ENCODE measurements around the gene PRKG1.
A peak's percentile ranks its signal among the peaks of the same experiment; 100 is the strongest.

PRKG1 gene

DNA sequence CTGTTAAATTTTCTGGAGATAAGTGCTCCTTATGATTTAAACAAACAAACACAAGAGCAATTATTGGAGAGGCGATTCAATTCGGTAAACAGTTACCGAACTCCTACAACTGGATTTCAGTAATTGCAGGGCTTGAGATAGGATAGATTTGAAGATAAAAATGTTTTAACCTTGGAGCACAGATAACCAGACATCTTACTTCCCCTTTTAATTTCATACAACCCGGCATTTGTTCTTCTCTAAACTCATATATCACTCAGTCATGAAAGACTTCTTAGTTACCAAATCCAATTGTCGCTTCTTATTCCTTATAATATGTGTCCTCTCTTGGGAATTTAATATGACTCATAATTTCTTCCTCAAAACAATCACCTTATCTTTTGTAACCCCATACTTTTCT, 861.1 kb downstream of the PRKG1 start:
- DNase-seq (ENCODE audit: low spot score) = no peak

DNA sequence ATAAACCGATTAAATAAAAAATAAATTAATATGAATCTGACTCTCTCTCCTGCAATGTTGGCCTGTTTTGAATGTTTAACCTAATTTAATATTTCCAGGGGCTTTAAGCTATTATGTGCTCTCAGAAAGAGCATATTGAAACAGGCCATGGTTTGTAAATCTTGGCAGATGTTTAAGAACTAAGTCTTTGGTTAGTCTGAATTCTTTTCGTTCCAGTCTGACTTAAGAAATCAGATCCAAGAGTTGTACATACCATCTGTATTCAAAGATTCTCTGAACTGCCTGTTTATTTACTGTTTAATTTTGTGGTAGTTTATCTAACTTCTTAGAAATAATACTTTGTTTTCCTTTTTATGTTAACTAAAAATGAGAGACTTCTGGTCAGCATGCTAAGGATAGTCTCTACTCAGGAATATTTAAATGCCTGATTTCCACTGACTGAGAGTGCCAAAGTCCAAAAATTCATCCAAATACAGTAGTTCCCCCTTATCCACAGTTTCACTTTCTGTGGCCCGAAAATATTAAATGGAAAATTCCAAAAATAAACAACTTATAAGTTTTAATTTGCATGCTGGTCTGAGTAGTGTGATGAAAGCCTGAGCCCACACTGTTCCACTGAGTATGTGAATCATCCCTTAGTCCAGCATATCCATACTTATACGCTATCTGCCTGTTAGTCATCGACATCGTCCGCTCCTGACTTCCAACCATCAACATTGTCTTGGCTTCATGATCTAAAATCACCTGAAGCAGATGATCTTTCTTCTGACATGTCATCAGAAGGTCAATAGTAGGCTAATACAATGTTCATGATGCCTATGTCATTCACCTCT, 863.2 kb downstream of the PRKG1 start:
- DNase-seq (ENCODE audit: low spot score) = peak; percentile 61

DNA sequence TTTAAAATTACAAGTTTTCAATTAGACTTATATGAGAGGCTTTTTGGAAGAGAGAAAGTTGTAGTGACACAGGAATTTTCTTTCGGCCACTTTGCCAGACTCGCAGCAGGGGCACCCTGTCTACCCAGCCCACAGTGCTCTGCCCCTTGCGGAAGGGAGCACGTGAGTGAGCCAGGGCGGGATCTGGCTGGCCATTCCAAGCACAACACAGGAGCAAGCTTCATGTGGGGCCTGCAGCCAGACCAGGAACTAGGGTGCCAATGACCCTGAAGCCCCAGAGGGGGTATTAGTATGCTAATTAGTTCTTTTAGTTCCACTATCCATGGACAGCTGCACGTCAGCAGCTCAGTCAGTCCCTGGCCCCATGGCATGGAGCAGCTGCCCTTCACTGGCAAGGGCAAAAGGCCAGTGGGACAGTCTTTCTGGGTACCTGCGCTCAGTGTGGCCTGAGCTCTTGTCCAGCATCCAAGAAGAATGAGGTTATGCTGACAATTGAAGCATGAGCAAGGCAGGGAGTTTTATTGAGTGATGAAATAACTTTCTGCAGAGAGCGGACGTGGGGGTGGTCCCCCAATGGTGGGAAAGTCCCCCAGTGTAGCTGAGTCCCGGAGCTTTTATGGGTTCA, 876.2 kb downstream of the PRKG1 start:
- DNase-seq (ENCODE audit: low spot score) = no peak

DNA sequence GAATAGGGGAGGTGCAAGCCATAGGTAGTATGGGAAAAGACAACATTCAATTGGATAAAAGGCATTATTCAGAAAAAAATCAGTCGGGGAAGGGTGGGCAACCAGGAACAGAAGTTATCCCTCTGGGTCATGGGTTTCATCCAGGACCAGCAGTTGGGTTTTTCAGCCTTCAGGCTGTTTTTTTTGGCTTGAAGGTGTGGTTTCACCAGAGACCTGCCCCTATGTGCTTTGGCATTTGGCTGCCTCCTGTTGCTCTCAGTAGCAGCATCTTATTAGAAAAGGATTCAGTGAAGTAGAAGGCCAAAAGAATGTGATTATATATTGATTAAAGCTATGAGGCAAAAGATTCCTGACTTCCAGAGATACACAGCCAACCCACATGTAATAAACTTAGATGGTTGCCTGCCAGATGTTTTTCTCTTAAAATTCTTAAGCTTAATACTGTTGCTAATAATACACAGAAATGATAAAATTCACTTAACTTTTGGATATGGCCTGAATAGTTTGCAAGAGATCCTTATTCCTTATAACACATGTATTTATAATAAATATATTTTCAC, 876.8 kb downstream of the PRKG1 start:
- DNase-seq (ENCODE audit: low spot score) = no peak

DNA sequence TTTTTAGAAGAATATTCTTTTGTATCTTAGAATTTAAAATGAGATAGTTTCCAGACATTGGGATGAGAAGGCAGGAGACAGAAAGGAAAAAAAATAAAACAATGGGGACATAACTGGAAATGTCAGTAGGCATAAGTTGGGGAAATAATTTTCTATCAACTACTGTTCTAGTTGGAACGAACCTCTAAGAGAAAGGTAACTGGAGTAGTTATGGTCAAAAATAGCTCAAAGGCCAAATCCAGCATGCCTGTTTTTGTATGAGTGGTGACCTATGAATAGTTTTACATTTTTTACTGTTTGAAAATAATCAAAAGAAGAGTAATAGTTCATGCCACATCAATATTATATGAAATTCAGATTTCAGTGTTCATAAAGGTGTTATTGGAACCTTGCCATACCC, 877.3 kb downstream of the PRKG1 start:
- DNase-seq (ENCODE audit: low spot score) = no peak

DNA sequence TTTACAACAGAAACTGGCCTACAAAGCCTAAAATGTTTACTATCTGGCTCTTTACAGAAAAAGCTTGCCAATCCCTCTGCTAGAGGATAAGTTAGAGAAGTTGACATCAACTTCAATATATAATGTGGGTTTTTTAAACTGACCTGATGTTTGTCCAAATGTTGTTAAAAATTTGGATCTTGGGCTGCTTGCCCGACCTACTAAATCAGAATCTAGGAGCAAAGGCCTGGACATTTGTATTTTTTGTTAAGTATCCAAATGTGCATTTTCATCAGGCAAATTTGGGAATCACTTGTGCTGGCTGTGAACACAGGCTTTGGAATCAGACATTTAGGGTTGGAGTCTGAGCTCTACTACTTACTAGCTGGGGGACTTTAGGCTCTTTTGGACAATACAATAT, 877.8 kb downstream of the PRKG1 start:
- no peak for DNase-seq (ENCODE audit: low spot score)

DNA sequence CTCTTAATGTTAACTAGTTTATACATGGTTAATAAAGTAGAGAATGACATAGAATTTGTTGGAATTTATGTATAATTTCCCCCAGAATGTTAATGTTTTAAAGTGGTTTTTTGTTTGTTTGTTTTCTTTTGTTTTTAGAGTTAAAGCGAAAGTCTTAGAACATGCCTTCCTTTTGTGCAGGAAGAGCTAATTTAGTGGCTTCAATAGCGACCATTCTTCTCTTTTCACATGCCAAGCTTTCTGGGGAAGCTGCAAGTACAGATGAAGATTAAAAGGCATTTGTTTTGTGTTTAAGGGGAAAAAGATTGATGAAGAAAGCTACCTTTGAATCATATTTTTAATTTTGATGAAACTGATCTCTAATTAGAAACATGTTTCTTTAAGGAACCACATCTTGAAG, 881.4 kb downstream of the PRKG1 start:
- no peak for DNase-seq (ENCODE audit: low spot score)

DNA sequence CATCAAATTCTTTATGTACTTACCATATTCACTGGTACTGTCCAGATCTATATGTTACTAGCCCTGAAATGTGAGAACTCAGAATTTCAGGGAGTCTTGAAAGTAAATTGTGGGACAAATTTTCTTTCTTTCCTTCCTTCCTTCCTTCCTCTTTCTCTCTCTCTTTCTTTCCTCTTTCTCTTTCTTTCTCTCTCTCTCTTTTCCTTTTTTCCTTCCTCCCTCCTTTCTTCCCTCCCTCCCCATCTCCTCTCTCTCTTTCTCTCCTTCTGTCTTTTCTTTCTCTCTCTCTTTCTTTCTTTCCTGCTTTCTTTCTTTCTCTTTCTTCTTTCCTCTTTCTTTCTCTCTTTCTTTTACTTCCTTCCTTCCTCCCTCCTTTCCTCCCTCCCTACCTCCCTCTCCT, 882.5 kb downstream of the PRKG1 start:
- no peak for DNase-seq (ENCODE audit: low spot score)

DNA sequence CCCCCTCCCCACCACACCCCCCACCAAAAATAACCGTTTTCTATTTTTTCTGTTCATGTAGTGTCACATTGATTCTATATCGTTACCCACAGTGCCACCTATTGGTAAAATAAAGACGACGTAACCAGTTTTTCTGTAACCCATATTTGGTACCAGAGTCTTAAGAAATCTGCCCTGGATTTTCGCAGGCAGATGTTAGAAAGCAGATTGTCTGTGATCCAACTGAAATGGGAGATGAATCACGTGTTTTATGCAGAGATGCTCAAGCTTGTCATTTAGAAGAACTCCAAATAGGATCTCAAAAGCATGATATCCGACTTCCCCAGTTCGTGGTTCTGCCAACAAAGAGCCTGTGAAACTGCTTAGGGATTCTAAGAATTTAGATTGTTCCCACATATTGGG, 886.2 kb downstream of the PRKG1 start:
- DNase-seq (ENCODE audit: low spot score) = peak; percentile 65

DNA sequence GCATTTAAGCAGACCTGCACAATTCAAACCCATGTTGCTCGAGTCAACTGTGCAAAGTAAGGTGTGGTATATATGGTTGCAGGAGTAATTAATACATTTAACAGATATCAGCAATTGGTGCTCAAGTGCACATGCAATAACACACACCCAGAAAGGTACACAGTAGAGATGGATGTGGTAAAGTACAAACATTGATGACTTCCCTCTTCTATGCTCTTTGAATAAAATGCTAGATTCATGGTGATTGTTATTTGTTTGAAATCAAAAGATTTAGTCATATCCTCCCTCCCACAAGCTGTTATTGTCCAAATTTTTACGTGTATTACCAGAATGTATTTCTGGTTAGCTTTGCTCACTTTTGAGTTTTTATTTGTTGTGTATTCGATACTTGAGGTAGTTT, 887.1 kb downstream of the PRKG1 start:
- no peak for DNase-seq (ENCODE audit: low spot score)

DNA sequence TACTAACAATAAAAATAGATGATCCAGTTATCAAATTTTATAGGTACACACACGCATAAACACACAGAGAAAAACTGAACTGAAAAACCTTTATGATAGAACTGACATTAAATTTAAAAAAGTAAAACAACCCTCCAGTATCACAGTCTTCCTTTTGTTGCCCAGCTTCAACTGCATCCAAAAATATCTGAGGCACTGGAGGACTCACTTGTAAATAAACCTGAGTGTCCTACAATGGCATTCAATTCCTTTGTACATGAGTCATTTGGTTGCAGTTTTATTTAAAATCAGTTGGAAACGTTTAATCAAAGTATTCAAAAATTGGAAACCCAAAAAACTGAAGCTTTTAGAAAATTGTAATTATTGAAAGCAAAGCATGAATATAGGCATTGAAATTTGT, 890.3 kb downstream of the PRKG1 start:
- DNase-seq (ENCODE audit: low spot score) = no peak

DNA sequence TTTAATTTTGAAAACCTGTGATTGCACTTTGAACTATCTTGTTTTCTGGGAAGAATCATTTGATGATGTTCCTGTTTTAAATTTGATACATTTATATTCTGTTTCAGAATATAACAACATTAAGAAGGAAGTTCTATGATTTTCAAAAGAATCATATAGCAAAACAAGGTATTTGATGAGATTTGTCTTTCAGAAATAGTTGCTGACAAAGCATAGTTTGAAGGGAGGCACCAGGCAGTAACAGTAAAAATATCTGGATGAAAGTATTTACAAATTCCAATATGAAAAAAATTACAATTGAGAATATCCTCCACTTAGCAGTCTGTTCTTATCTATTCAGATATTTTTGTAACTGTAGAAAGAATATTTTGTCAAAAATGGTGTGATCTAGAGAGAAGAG, 891.2 kb downstream of the PRKG1 start:
- DNase-seq (ENCODE audit: low spot score) = no peak

DNA sequence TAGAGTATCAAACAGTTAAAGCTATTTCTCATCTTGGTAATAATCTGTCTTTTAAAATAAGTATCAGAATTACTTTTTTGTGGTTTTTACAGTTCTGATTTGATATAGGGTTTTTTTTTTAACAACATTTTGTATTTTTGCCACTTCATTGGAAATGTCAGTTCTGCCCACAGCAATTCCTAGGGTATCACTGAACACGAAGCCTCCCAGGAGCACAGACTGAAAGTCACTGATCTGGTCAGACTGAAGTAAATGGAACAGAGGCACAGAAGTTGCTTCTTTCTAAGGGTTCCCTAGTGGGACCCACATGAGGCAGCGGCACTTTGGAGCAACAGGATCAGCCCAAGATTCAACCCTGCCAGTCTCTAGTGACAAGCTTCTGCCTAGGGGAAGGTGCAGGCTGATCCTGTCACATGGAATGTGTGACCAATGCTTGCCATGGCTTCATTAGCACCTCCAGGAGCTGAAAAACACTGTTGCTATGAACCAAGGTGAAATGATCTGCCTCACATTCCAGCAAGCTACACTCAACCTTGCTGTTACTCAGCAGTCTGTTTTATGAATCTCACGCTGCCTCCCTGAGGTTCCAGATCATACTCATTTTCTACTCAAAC, 898.6 kb downstream of the PRKG1 start:
- no peak for DNase-seq (ENCODE audit: low spot score)

DNA sequence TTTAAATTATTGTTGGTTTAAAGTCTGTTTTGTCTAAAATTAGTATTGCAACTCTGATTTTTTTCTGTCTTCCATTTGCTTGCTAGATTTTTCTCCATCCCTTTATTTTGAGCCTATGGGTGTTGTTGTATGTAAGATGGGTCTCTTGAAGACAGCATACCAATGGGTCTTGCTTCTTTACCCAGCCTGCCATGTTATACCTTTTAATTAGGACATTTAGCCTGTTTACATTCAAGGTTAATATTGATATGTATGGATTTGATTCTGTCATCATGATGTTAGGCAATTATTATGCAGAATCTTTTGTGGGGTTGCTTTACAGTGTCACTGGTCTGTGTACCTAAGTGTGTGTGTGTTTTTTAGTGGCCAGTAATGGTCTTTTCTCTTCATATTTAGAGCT, 906.5 kb downstream of the PRKG1 start:
- DNase-seq (ENCODE audit: low spot score) = no peak

DNA sequence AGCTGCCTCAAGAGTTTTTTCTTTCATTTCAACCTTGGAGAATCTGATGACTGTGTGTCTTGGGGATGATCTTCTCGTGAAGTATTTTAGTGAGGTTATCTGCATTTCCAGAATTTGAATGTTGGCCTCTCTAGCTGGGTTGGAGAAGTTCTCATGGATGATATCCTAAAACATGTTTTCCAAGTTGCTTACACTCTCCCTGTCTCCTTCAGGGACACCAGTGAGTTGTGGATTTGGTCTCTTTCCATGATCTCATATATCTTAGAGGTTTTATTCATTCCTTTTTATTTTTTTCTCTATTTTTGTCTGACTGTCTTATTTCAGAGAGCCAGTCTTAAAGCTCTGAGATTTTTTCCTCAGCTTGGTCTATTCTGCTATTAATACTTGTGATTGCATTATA, 907.4 kb downstream of the PRKG1 start:
- DNase-seq (ENCODE audit: low spot score) = no peak

DNA sequence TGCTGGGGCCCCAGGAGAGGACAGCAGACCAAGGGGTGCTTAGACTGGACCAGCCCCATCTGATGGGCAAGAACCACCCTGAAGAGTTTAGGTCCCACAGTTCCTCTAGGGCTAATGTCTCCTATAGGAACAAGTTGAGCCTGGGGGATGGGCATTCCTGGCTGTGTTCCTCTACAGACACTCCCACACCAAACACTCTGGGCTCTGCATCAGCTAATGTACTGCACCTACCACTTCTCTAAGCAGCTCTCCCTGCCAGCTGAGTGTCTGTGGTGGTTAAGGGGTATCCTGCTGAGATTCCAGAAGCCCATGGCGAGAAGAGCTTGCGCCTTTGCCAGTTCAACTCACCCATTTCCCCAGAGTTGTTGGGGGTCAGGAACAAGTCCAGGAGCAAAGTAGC, 909.2 kb downstream of the PRKG1 start:
- no peak for DNase-seq (ENCODE audit: low spot score)

DNA sequence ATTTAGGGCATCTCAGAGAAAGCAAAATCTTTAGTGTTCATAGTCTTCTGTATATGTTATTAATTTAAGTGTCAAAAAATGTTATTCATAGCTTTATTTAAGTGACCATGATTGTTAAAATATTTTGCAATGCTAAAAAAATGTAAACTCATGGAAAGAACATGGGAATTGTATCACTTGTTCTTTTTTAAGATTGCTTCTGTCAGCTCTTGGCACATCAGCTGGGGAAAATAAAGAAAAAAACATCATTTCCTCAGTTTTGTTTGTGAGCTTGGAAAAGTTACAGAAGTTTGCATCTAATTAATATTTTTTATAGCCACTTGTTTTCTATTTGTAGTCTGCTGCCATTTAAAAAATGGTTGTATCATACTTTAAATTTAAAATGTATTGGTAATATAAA, 911.0 kb downstream of the PRKG1 start:
- DNase-seq (ENCODE audit: low spot score) = no peak

DNA sequence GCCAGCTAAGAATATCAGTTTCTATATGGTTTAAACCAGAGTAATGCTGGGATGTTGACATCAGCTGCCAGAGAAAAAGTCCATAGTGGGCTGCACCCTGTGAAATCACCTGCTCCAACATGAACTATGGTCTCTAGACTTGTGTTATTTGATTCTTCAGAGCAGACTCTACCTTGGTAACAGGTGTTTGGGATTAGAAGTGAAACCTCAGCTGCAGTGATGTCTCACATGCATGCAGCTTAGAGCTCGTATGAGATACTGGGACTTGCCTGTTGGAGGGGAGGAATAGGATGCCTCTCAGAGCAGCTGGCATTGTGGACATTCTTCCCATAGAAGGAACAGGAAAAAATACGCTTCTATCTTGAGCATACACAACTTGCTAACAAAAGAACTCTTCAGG, 912.2 kb downstream of the PRKG1 start:
- DNase-seq (ENCODE audit: low spot score) = no peak

DNA sequence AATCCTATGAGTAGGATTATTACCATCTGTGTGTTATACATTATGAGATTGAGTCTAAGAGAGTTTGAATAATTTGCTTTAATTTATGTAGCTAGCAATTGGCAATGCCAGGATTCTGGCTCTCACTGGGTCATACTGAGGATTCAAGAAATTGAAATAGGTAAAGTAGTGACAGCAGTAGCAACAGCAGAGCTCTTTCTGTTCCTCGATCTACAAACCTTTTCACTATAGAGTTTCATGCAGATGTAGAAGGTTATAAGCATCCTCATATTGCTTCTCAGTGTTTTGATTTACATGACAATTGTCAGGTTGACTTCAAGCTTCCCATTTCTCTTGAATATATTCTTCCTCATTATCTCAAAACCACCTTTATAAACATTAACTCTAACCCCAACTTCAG, 919.2 kb downstream of the PRKG1 start:
- no peak for DNase-seq (ENCODE audit: low spot score)

DNA sequence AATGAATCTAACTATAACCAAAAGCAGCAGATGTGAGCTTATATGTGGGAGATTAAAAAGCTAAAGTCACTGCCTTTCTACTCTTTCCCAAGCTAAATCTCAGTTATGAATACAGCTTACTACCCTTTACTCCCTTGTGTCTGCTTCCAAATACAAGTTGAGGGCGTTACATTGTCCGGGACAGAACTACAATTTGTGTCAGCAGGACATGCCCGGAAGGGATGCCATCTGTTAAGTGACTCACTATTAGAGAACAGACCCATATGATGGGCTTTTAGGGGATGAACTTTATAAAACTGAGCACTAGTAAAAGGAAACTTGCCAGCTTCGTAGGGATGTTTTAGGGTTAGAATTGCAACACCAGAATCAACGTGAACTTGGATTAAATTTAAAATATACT, 924.8 kb downstream of the PRKG1 start:
- DNase-seq (ENCODE audit: low spot score) = no peak

DNA sequence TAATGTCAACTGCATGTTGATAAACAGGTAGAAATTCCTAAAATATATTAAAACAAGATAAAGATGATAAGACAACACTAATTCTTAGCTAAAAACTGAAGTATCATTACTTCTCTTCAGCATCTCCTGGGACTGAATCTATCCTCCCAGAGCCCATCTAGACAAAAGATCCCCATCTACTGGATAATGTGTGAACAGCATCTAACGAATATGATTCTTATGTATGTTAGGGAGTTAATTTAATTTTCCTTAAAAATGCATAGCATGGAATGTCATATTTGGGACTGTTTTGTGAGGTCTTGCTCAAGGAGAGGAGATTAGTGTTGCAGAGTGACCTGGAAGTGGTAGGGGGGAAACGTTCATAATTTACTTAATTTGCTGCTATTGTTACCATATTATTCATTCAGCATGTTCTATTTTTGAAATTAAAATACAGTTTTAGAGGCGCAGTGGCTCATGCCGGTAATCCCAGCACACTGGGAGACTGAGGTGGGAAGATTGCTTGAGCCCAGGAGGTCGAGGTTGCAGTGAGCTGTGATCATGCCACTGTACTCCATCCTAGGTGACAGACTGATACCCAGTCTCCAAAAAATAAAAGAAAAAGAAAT, 930.2 kb downstream of the PRKG1 start:
- DNase-seq (ENCODE audit: low spot score) = peak; percentile 72

DNA sequence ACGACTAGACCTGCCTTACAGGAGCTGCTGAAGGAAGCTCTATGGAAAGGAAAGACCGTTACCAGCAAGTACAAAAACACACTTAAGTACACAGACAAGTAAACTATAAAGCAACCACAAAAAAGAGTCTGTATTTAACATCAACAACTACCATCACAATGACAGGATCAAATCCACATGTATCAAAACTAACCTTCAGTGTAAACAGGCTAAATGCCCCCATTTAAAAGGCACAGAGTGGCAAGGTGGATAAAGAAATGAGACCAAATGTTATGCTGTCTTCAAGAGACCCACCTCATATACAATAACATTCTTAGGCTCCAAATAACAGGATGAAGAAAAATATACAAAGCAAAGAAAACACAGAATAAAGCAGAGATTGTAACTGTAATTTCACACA, 932.8 kb downstream of the PRKG1 start:
- no peak for DNase-seq (ENCODE audit: low spot score)

DNA sequence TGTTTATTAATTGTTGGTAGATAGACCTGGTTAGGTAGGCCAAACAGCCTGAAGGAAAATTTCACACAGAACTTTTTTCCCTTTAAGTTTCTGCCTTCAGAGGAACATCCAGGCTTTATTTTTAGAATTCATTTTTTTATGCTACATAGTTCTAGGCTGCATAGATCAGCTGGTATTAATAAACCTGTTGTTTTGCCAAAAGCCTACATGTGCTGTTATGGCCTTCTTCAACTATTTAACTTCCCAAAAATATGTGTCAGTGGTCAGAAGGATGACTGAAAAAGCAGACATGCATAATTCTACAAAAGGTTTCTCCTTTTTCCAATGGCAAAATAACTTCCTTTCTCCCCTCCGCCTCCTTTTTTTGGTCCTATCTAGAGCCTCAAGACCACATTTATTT, 936.8 kb downstream of the PRKG1 start:
- peak; percentile 56 for DNase-seq (ENCODE audit: low spot score)
